ENCODE results near the gene SH3TC1.

The SH3TC1 gene

DNA sequence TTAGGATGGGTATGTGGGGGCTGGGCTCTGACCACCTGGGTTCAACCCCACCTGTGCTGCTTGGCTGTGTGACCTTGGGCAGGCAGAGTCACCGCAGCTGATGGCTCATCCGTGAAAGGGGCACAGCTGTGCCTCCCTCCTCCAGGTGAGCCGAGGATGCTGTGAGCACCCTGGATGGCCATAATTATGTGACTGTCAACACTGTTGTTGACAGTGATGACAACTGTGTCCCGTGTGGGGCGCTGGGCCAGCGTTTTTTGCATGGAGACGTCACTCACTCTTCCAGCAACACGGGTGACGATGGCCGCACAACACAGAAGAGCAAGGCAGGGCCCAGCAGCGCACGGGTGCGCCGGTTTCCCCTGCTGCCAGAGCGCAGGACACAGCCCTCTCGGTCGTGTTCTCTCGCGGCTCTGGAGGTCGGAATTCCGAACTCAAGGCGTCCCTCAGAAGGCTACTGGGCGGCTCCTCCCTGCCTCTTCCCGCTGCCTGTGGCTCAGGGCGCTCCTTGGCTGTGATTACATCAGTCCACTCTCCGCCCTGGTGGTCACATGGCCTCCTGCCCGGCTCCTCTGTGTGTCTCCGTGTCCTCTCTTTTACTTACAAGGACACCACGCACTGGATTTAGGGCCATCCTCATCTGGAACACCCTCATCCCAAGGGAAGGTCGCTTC, 1.3 kb downstream of the SH3TC1 start:
- DNase-seq (ENCODE audit: low read depth): peak; percentile 78

DNA sequence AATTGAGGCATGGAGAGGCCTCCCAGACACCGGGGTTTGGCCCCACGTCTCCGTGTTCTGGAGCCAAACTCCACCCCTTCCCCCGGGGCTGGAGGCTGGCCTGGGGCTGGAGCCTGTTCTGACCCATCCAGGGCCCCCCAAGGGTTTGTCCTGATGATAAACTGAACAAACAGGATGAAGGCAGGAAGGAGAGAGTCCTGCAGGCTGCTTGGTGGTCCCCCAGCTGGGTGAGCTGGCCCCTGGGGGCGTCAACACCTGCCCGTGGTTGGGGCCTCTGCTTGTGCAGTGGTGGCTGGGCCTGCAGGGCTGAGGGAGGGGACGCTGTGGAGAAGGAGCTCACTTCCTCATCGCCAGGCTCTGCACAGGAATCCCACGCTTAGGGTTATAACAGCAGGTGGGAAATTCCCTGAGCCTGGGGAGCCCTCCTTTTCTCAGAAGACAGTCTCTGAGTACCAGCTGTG, 2.3 kb downstream of the SH3TC1 start:
- DNase-seq (ENCODE audit: low read depth): no peak

DNA sequence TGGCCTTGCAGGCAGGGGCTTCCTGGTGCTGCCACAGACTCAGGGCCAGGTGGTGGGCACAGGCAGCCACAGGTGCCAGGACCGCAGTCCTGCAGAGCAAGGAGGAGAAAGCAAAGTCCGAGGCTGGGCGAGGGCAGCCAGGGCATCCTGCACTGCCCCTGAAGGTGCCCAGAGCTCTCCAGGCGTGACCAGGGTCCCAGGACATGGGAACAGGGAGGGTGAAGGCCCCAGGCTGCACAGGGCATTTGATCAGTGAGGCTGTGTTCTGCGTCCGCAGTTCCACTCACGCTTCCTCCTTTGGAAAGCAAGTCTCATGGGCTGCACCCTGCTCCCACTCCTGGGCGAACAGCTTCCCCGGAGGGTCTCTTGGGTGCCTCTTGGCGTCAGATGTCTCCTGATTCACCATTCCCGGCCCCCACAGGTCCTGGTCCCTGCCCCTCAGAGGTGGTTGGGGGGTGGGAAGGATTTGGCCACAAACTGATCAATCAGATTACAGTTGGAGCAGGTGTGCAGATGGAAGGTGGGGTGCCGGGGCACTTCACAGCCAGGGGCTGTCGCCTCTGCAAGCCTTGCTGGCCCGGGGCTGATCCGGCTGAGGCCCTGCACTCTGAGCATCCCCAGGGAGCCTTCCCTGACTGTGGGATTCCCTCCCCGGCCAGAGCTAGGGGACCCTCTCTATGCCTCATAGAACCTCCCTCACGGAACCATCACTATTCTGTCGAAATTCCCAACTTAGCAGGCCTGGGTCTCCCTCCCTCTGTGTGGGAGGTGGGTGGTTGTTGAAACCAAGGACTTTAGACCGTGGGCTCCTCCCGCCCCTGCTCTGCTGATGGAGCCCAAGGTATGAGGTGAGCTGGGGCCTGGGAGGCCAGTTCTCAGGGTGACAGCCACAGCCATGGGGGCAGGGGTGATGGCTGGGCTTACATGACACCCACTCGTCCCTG, 3.3 kb downstream of the SH3TC1 start:
- peak; percentile 36 for DNase-seq (ENCODE audit: low read depth)

DNA sequence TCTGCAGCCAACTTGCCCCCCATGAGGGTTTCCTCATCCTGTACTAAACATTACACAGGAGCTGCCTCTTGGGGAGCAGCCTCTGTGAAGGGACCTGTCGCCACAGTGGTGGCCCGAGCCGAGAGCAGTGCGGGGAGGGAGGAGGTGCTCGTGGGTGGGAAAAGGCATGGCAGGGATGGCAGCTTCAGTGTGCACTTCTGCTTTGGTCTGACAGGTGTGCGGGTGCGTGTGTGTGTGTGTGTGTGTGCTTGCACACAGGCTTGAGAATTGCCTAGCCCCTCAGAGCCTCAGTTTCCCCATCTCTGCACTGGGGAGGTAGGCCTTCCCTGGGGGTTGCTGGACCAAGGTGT, 3.9 kb downstream of the SH3TC1 start:
- no peak for DNase-seq (ENCODE audit: low read depth)

DNA sequence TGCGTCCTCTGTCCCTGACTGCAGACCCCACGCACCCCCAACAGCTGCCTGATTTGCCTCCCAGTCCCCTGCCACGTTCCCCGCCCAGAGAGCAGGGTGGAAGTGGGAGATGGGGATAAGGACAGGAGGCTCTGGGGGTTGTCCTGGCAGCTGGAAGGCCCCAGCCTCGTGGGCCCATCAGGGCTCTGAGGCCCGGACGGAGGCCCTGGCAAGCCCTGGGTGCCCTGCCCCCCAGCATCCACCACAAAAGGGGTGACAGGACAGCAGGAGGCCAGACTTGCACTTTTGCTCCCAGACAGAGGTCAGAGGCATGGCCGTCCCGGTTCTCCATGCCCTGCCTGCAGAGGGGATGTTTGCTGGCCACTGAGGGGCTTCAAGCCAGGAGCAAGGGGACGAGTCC, 4.7 kb downstream of the SH3TC1 start:
- DNase-seq (ENCODE audit: low read depth): no peak

DNA sequence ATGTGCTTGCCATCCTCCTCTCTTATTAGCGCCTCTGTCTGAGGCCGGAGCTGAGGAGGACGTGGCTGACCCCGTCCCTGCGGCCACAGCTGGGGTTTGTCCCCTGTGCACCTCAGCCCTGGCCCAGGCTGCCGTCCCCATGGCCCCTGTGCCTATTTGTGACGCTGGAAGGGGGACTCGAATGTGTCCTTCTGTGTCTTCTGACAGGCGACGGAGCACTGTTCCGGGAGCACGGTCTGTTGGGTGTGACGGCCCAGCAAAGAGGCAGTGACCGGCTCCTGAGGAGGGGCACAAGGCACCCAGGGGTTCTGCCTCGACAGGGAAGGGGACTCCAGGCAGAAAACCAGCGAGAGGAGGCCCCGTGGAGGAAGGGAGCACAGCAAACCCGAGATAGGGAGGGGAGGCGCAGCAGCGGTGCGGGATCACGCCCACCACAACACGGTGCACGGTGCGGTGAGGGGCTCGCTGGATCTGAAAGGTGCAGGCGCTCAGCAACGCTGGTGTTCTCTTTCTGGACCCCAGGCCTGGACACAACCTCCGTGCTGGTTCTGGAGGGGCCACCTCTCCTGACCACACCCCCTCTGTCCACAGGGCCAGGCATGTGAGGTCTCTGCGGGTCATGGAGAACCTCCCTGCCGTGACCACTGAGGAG, 5.6 kb downstream of the SH3TC1 start:
- no peak for DNase-seq (ENCODE audit: low read depth)

DNA sequence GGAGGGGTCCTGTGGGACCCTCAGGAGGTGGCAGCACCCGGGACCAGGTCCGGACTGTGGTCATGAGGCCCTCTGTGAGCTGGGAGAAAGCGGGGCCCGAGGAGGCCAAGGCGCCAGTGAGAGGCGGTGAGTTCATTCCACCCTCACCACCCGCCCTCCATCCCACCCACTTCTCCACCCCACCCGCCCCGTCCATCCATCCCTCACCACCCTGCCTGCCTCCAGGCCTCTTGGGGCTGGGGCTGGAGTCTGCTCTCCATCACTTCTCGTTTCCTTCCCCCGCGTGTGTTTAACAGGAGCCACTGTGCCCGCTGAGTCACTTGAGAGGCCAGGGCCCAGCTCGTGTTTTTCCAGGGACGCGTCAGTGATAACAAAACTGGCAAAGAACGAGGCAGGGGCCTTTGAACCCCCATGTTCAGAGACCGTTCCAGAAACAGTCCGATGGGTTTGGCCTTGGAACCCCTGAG, 6.2 kb downstream of the SH3TC1 start:
- DNase-seq (ENCODE audit: low read depth): peak; percentile 89

DNA sequence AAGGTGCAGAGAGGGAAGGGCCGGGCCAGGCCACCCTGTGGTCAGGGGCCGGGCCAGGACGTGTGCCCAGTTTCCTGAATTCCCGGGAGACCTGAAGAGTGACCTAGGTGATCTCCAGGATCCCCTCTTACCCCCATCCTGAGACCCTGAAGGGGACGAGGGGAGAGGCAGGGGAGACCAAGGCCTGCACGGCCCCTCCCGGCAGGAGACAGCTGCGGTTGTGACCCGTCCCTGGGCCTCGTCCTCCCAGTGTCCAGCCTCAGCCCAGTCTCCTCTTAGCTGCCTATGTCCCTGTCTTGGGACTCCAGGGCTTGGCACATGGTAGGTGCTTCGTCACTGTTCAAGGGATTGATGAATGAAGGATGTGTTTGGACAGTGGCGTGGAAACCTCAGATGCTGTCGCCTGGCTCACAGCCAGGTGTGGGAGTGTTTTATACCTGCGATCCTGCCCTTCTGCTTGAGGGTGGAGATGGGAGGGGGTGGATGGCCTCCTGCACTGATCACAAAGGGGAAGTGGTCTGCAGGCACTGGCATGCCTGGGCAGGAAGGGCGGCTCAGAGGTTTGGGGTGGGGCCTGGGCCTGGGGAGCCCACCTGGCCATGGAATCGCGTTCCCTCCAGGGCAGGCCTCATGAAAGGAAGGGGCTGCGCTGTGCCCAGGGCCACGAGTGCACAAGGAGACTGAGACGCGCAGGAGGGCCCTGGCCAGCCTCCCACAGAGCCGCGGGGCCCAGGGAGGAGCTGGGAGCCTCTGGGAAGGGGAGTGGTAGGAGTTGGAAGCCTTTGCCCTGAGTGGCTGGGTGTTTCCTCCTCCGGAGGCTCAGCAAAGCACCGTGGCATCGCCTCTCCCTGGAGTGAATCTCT, 6.9 kb downstream of the SH3TC1 start:
- DNase-seq (ENCODE audit: low read depth): peak; percentile 52

DNA sequence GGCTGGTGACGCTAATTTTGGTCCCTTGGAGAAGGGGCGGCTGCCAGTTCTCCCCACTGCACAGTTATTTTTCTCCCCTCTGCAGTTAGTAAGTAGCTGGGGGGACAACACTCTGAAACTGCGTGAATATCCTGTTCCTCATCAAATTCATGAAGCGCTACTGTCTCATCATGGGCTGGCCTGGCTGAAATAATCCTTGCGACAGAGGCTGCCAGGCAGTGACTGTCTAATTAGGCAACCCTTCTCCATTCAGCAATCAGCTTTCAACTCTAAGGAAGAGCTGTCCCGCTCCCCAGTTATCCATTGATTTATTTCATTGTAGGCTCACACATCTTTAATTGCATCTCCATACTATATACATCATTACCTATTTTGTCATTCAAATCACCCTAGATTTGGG, 8.2 kb downstream of the SH3TC1 start:
- DNase-seq (ENCODE audit: low read depth): peak; percentile 53

DNA sequence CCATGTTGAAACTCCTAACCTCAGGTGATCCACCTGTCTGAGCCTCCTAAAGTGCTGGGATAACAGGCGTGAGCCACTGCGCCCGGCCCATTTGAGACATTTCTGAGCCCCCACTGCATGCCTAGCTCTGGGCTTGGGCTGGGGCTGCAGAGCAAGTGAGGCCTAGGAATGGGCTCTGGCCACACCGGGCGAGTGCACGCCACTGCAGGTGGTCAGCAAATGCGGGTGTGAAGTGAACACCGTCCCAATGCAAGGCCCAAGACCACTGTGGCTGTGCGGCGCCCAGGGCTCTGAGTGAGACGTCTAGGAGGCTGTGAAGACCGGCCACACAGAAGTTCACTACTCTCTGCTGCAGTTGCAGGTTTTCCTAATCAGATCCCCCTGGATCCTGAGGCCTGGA, 9.5 kb downstream of the SH3TC1 start:
- no peak for DNase-seq (ENCODE audit: low read depth)

DNA sequence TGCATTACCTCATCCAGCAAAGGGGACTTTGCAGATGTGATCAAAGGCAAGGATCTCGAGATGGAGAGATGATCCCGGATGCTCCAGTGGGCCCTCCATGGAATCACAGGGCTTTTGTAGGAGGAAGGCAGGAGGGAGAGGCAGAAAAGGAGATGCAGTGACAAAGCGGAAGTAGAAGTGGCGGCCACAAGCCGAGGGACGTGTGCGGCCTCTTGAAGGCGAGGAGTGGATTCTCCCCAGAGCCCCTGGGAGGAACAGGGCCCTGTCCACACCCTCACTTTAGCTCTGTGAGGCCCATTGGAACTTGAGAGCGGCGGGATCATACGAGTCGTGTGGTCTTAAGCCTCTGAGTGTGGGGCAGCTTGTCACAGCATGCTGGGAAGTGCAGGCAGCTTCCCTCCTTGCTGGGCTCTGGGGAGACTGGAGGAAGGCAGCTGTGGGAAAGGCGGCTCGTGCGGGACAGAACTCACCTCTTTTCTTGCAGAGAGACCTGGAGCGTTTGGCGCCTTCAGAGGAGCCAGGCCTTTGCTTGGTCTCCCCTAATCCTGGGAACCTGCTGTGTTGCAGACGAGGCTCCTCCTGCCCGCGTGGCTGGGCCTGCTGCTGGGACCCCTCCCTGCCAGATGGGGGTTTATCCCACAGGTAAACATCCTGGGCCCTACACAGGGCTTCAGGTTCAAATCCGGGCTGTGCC, 10.2 kb downstream of the SH3TC1 start:
- no peak for DNase-seq (ENCODE audit: low read depth)

DNA sequence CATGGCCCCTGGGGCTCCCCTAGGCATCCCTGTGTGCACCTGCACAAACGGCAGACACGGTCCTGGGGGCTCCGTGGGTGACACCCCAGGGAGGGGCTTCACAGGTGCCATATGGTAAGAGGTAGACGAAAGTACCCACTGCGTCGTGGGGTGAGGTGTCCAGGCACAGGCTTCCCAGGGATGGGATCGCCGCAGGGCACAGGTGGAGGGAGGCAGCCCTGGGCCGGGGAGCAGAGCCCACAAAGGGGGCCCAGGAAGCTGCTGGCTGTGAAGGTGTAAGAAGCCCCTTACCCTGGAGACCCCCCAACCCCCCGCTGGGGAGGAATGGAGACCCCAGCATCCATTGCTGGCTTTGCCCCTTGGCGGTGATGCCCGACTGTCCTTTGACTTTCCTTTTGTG, 10.9 kb downstream of the SH3TC1 start:
- no peak for DNase-seq (ENCODE audit: low read depth)

DNA sequence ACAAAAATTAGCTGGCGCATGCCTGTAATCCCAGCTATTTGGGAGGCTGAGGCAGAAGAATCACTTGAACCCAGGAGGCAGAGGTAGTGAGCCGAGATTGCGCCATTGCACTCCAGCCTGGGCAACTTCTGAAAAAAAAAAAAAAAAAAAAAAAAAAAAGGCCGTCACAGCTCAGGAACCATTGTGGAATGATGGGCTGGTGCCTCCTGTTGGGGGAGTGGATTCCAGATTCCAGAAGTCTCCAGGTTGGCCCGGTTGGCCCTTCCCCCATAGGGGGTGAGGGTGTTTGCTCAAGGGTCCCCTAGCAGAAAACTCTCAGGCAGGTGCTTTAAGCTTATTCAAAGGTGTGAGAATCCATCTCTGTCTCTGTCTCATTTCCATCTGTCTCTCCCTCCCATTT, 11.5 kb downstream of the SH3TC1 start:
- DNase-seq (ENCODE audit: low read depth): peak; percentile 20

DNA sequence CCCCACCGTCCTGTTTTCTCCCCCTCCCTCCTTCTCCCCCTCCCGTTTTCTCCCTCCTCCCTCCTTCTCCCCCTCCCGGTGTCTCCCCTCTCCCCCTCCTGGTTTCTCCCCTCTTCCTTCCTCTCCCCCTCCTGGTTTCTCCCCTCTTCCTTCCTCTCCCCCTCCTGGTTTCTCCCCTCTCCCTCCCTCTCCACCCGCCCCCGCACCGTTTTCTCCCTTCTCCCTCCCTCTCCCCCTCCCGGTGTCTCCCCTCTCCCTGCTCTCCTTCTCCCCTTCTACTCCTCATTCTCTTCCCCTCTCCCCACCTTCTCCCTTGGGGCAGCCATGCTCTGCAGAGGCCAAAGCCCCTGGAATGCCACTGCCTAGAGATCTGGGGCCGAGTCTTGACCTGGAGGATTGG, 12.2 kb downstream of the SH3TC1 start:
- peak; percentile 34 for DNase-seq (ENCODE audit: low read depth)

DNA sequence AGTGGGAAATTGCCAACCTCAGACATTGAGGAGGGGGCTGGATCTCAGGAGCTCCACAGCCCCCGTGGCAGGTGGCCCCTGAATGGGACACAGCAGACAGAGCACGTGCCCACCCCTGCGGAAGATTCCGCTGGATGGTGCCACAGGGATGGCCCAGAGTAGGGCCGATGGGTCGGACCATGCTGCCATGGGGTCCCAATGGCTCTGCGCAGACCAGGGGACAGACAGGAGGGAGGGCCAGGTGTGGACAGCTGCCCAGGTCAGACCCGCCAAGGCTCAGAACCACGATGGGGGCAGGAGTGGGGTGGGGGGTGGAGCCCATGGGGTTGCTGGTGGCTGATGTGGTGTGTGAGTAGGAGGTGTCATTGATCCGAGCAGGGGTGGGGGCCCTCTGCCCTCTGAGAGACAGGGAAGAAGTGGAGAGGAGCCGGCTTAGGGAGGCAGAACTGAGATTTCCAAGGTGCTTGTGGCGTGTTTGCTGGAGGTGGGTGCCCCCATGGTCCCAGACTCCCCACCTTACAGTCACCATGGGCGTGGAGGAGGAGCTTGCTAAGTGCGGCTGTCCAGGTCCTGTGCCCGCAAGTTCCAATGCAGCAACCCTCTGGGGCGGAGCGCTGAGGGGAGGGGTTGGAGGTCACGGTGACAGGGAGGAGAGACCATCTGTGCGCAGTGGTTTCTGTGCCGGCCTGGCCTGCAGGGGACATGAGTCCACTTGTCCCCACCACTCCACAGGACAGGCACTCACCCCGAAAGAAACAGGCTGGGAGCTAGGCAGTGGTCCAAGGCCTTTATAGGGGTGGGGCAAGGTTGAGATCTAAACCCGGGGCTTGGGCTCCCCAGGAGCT, 12.9 kb downstream of the SH3TC1 start:
- no peak for DNase-seq (ENCODE audit: low read depth)

DNA sequence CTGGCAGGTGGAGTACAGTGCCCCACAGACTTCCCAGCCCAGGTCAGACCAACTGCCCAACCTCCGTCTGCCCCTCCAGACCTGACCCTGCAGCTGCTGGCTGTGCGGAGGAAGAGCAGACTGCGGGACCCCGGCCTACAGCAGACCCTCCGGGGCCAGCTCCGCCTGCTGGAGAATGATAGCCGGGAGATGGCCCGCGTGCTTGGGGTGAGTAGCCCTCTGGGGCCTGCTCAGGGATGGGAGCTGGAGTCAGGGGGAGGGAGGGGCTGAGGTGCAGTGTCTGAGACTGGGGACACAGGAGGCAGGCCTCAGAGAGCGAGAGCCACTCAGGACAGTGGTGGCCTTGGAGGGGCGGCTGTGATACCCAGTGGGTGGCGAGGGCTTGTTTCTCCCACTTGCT, 13.5 kb downstream of the SH3TC1 start:
- no peak for DNase-seq (ENCODE audit: low read depth)

DNA sequence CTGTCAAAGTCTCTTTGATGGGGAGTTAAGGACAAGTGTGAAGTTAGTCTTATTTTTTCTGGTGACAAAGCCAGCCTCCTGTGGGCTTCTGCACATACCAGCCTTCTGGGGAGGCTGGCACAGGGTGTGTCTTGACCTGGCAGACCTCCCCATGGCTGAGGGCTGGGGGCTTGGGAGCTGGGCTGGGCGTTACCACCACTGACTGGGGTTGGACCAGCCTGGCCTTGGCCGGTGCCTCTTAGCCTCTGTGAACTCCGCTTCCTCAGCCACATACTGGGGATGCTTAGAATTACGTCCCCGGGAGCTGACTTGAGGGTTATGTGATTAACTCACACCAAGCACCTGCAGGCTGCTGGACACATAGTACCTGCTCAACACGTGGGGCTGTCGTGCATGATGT, 14.0 kb downstream of the SH3TC1 start:
- DNase-seq (ENCODE audit: low read depth): no peak

DNA sequence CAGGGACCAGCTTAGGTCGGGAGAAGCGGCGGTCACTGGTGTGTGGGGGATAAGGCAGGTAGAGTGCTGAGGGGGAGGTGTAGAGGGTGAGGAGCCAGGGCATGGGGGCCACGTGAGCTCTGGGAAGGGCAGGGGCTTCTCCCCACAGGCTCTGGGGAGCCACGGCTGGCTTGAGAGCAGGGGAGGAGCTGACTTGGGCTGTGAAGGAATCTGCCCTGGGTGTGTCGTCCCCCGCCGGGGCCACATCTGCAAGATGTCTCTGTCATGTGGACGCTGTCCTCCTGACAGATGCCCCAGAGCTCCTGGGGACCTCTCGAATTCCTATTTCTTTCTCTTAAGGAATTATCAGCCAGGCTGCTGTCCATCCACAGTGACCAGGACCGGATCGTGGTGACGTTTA, 15.0 kb downstream of the SH3TC1 start:
- DNase-seq (ENCODE audit: low read depth): no peak

DNA sequence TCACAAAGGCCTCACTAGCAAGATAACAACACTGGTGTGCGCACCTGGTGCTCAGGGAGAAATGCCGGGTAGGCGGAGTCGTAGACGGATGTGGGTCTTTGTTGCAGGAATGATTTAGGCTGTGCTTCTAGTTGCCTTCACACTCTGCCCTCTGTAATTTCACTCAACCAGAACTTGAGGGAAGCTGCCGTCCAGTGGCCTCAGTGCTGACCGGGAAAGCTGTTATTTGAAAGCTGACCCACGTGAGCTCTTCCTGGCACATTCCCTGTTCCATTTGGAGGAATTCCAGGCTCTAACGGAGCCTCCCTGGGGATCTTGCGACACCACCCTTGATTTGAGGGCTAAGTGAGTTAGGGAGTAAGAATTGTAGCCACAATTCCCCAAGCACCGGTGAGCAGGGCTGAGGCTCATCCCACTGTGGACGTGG, 15.9 kb downstream of the SH3TC1 start:
- peak; percentile 97 for DNase-seq (ENCODE audit: low read depth)

All from amniotic epithelial cell (primary cell).